ENCODE data around the gene GHR. TPM values are rescaled to one million over a fixed set of nuclear protein-coding genes. Genes with fewer than 3 reads are reported as not detected.

GHR gene
- total RNA-seq, 1 experiment from 2014 or later: 34.0 TPM

DNA sequence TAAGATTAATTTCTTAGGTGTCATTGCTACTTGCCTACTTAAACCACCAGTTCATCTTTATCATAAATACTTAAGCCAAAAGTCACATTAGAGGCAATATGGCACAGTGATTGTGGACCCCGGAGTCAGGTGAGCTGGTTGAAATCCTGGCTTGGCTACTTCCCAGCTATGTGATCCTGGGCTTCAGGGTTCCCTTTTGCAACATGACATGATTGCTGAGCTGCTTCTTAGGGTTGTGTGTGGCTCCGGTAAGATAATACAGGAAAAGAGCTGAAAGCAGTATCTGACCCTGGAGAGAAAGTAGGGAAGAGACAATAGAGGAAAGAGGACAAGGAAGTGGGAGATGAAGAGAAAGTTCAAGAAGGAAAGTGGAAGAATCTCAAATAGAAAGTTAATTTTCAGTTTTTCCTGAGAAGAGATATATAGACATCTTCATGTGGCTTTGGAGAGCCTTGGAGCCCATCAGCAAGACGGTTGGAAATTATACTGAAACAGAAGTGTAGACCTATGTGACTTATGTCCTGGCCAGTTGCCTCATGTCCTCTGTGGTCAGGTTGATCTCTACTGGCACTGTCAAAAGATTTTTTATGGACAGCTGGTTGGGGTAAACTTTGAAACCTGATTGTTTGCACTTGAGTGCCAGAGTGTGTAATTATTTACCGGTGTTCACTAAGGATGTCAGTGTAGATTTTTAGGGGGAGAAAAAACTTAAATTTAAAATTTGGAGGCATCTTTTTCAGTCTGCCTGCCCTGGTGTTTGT, 93.2 kb downstream of the GHR start:
- no peaks in the 10 kb centered on the region for H3K27me3 ChIP-seq
- H3K27ac ChIP-seq: peak overlapping the region; percentile 54
- peak; percentile 50 to 80 for DNase-seq
- no peak overlapping the region for H3K4me3 ChIP-seq
- H3K4me1 ChIP-seq: peaks cover 70% of the 10 kb centered on the region
- no peaks in the 10 kb centered on the region for H3K36me3 ChIP-seq
- no peaks in the 10 kb centered on the region for H3K9me3 ChIP-seq (replicated peaks)

DNA sequence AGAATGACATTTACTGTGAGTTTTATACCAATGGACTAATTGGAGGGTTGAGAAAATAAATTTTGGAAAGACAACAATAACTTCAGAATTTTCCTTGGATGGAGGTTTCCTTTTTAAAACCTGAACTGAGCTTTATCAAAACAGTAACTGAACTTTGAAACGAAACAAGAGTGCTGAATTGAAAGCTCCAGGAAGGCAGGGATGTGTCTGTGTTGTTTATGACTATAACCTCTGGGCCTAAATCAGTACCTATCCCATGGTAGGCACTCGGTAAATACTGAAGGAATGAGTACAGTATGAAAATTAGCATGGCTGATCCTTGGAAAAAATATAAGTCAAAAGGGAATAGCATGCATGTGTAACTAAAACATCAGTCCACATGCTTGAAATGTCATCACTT, 93.9 kb downstream of the GHR start:
- DNase-seq: peak in 1 of 2 experiments; percentile 23
- Histone ChIP-seq H3K4me3 (no peak overlapping the region), H3K27ac (peak overlapping the region; percentile 54), H3K9me3 (replicated peaks) (no peaks in the 10 kb centered on the region), H3K36me3 (no peaks in the 10 kb centered on the region), H3K4me1 (peaks cover 71% of the 10 kb centered on the region), H3K27me3 (no peaks in the 10 kb centered on the region)

DNA sequence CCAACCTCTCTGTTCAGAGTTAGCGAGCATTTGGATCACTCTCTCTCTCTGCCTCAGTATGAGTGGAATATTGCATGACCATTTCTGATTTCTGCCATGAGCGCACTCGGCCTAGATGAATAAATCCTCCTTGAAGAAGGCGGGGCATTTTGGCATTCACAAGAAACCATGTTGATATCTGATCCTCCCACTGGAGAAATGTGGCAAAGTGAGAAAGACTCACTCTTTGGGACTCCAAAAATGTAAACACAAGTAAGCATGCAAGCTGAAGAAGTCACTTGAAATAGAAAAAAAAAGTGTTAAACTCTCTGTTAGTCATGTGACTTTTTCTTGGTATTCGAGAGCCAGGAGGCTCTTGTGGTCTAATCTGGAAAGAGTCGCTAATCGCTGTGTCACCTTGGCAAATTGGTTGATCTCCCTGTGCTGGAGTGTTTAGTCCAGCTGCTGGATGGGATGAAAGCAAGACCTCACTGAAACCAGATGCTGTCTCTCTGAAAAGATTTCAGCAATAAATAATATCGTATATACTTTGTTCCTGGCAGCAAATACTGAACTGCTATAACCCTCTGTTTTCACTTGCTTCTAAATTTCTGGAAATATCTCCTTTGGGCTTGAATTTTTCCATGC, 95.5 kb downstream of the GHR start:
- Histone ChIP-seq H3K27me3 (no peaks in the 10 kb centered on the region), H3K9me3 (replicated peaks) (no peaks in the 10 kb centered on the region), H3K4me1 (peaks cover 71% of the 10 kb centered on the region), H3K4me3 (peak overlapping the region; percentile 6; the same call in 1 of the 2 replicates), H3K27ac (peak overlapping the region; percentile 75), H3K36me3 (no peaks in the 10 kb centered on the region)
- DNase-seq: peak; percentile 83 to 93

DNA sequence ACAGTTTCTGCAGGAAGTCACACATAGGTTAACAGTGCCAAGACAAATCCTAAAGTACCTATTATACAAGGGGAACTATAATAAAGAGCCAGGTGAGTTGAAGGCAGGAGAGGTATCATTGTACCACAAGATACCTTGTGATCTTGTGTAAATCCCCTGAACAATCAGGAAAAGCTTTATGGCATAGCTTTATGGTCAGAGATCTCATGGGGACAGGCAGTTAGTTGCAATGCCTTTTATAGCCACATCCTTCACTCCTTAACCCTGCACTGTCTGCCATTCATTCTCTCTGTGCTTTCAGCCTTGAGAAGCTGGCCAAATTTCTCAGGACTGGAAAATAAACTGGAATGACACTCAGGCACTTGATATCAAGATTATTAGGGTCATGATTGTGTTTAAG, 97.0 kb downstream of the GHR start:
- peaks cover 58% of the 10 kb centered on the region for H3K4me1 ChIP-seq
- H3K27ac ChIP-seq: no peak overlapping the region; the same call in 1 of the 2 replicates
- H3K36me3 ChIP-seq: no peaks in the 10 kb centered on the region
- no peak overlapping the region for H3K4me3 ChIP-seq
- H3K27me3 ChIP-seq: no peaks in the 10 kb centered on the region
- peak in 1 of 2 experiments; percentile 29 for DNase-seq
- no peaks in the 10 kb centered on the region for H3K9me3 ChIP-seq (replicated peaks)

DNA sequence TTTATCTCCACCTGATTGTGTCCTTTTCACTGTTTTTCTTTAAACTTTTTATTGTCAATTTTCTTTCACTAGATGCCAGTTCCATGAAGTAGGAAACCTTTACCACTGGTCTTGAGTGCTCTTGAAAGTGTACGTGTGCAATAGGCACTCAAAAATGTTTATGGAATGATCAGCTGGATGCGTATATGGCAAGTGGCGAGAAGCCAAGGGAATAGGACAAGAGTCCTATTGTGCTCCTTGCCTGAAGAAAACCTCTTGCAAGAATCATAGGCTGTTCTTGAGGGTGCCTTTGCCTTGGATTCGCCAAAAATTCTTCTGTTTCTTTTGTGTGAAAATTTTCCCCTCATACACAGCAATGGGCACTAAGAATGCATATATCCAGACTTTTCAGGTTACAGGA, 97.7 kb downstream of the GHR start:
- H3K9me3 ChIP-seq (replicated peaks): no peaks in the 10 kb centered on the region
- DNase-seq: peak; percentile 47 to 81
- H3K27ac ChIP-seq: no peak overlapping the region; the same call in 1 of the 2 replicates
- no peaks in the 10 kb centered on the region for H3K27me3 ChIP-seq
- H3K4me1 ChIP-seq: peaks cover 50% of the 10 kb centered on the region
- H3K4me3 ChIP-seq: no peak overlapping the region
- H3K36me3 ChIP-seq: no peaks in the 10 kb centered on the region; the same call in 1 of the 2 replicates

DNA sequence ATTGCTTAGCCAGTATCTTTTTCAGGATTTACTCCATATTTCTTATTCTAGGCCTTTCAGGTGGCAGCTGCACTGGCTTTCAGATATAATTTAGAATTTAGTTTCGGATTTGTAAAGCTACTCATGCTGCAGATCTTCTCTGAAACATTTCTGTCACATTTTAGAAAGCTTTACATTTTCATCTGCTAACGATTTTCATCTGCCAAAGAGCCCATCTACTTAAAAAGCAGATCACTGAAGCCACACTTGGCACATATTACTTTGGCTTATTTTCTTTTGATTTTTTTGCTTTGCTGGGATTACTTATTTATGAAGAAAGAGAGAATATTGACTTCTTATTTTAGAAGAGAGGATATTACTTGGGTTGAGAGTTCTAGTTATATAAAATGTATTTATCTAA, 98.2 kb downstream of the GHR start:
- H3K4me3 ChIP-seq: no peak overlapping the region
- H3K27ac ChIP-seq: no peak overlapping the region; the same call in 1 of the 2 replicates
- no peak for DNase-seq
- no peaks in the 10 kb centered on the region for H3K27me3 ChIP-seq
- H3K4me1 ChIP-seq: peaks cover 46% of the 10 kb centered on the region
- H3K9me3 ChIP-seq (replicated peaks): no peaks in the 10 kb centered on the region
- no peaks in the 10 kb centered on the region; the same call in 1 of the 2 replicates for H3K36me3 ChIP-seq

DNA sequence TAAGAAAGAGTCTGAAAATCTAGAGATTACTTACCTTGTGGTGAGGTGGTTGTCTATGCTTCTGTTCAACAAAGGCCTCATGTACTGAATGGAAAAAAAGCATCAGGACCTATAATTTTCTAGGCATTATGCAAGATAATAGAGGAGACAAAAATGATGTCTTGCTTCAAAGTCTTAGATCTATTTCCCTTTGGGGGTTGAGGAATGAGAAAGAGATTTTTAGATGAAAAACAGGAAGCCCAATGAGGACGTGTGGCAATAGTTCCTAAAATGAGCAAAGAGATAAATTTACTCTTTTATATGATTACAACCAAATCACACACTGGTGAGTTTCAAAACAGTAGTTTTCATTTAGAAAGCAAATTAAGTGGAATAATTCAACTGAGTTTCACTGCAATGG, 99.5 kb downstream of the GHR start:
- Histone ChIP-seq H3K9me3 (replicated peaks) (peaks cover under 1% of the 10 kb centered on the region; the same call in 1 of the 2 replicates), H3K4me1 (peaks cover 32% of the 10 kb centered on the region), H3K4me3 (no peak overlapping the region), H3K36me3 (no peaks in the 10 kb centered on the region; the same call in 1 of the 2 replicates), H3K27me3 (no peaks in the 10 kb centered on the region), H3K27ac (no peak overlapping the region)
- no peak for DNase-seq

DNA sequence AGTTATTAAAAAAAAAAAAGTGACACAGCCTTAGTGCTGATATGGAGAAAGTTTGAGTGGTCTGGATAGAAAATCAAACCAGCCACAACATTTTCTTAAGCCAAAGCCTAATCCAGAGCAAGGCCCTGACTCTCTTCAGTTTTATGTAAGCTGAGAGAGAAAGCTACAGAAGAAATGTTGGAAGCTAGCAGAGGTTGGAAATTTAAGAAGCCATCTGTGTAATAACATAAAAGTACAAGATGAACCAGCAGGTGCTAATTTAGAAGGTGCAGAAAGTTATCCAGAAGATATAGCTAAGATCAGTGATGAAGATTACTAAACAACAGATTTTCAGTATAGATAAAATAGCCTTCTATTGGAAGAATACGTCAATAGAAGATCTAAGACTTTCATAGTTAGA, 102.9 kb downstream of the GHR start:
- H3K36me3 ChIP-seq: peaks cover 2% of the 10 kb centered on the region; the same call in 1 of the 2 replicates
- no peak overlapping the region for H3K27ac ChIP-seq
- no peak for DNase-seq
- peaks cover 4% of the 10 kb centered on the region for H3K4me1 ChIP-seq
- peaks cover 5% of the 10 kb centered on the region; the same call in 1 of the 2 replicates for H3K9me3 ChIP-seq (replicated peaks)
- no peak overlapping the region for H3K4me3 ChIP-seq
- H3K27me3 ChIP-seq: no peaks in the 10 kb centered on the region

DNA sequence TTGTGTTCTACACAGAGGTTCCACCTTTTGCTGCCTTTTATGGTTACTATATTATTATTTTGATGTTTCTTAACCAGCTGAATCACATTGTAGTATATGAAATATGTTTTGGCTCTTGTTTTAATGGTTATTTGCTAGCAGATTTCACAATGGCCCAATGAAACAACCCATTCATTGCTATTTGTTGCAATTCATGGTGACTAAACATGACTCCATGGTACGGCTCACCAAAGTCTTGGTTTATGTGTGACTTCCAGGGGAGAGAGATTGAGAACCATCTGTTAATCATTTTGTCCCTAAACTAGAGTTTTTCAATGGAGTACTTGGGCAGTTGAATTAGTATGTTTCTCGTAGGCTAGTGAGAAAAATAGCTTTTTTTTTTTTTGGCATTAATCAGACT, 108.4 kb downstream of the GHR start:
- H3K4me1 ChIP-seq: no peaks in the 10 kb centered on the region
- no peak for DNase-seq
- no peak overlapping the region for H3K4me3 ChIP-seq
- peaks cover 5% of the 10 kb centered on the region; the same call in 1 of the 2 replicates for H3K9me3 ChIP-seq (replicated peaks)
- H3K36me3 ChIP-seq: 0 out of 2 replicates have a peak, but pooled peaks cover 2% of the 10 kb centered on the region
- H3K27me3 ChIP-seq: no peaks in the 10 kb centered on the region
- no peak overlapping the region for H3K27ac ChIP-seq

DNA sequence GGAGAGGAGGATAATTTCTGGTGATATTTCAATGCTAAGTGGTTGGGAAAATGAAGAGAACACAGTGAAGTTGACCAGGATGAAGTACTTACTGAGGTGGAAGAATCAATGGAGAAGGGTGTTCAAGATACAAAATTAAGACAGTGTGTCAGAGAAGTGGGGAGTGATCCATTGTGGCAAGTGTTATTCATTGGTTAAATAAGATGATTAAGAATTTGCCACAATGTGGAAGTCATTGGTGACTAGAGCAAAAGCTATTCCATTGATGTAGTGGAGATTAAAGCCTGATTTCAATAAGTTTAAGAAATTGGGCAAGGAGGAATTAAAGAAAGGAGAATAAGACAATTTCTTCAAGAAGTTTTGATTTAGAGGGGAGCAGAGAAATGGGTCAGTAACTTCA, 118.9 kb downstream of the GHR start:
- DNase-seq: no peak
- Histone ChIP-seq H3K27ac (no peak overlapping the region), H3K27me3 (no peaks in the 10 kb centered on the region), H3K9me3 (replicated peaks) (peaks cover 11% of the 10 kb centered on the region; the same call in 1 of the 2 replicates), H3K4me1 (no peaks in the 10 kb centered on the region), H3K36me3 (no peaks in the 10 kb centered on the region), H3K4me3 (no peak overlapping the region)

DNA sequence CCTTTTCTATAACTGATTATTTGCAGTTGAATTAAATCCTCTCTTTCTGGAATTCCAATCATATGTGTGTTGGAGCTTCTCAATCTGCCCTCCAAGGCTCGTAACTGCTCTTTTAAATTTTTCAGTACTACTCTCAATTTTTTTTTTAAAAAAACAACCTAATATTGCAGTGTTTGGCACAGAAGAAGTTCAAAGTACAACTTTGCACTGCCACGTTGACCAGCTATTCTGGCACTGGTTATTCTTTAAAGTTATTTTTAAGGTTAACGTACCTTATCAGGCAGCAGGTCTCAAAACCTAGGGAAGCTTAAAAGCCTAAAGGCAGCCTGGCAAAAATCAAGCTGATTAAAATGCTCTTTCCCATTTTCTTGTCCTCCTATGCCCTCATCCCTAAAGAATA, 120.5 kb downstream of the GHR start:
- Histone ChIP-seq H3K27ac (no peak overlapping the region), H3K4me3 (no peak overlapping the region), H3K9me3 (replicated peaks) (no peaks in the 10 kb centered on the region; the same call in 1 of the 2 replicates), H3K36me3 (no peaks in the 10 kb centered on the region), H3K27me3 (no peaks in the 10 kb centered on the region), H3K4me1 (no peaks in the 10 kb centered on the region)
- DNase-seq: no peak

DNA sequence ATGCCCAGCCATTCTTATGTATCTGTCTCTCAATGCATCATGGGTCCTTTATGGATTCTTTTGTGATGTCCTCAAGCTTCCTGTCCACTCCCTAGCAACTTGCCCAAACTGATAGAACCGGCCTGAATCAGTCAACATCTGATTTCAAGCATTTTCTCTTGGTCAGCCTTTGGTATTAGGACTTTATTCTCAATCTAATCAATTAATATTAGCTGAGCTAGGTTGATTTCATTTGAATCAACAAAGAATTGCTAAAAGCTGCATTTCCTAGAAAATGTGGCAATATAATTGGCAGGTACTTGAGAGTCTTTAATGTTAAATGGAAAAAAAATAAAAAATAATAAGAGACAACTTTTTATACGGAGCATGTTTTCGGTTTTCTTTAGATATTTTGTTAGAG, 121.8 kb downstream of the GHR start:
- no peak for DNase-seq
- Histone ChIP-seq H3K27ac (no peak overlapping the region), H3K4me3 (no peak overlapping the region), H3K36me3 (no peaks in the 10 kb centered on the region), H3K9me3 (replicated peaks) (no peaks in the 10 kb centered on the region), H3K4me1 (no peaks in the 10 kb centered on the region), H3K27me3 (no peaks in the 10 kb centered on the region)

DNA sequence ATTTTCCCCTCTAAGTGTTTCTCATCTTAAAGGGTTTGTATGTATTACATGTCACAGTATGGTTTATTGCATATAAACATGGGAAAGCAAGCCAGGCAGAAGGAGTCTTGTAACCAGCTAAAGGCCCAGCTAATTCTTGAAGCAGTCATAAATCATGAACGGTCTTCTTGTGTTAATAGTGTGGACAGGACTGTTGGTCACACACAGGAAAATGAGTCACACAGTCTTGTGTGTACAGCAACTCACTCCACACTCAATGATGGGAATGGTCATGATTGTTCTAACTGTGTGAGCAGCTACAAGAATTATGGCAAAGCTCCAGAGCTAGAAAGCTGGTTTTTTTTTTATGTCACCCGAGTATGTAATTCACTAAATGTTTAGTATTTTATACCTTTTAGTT, 123.9 kb downstream of the GHR start:
- H3K27ac ChIP-seq: no peak overlapping the region
- no peaks in the 10 kb centered on the region for H3K27me3 ChIP-seq
- H3K9me3 ChIP-seq (replicated peaks): no peaks in the 10 kb centered on the region
- H3K4me3 ChIP-seq: no peak overlapping the region
- H3K36me3 ChIP-seq: no peaks in the 10 kb centered on the region
- H3K4me1 ChIP-seq: no peaks in the 10 kb centered on the region
- no peak for DNase-seq

DNA sequence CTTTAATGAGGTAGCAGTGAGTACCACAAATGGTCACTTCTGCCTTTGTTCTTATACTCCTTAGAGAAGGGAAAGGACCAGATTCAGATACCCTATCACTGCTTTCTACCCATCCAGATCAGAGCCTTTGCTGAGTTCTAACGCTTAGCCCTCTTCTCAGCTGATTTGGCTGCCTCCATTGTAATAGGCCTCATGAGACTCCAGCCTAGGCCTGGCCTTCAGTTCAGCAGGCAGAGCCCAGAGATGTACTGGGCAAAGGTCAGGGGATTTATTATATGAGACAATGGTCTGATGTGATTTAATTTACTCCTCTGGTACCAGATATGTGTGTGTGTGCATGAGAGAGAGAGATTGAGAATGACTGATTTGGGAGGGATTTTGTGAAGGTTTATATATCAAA, 124.7 kb downstream of the GHR start:
- Histone ChIP-seq H3K4me1 (no peaks in the 10 kb centered on the region), H3K27ac (no peak overlapping the region), H3K4me3 (no peak overlapping the region), H3K27me3 (no peaks in the 10 kb centered on the region), H3K36me3 (no peaks in the 10 kb centered on the region), H3K9me3 (replicated peaks) (no peaks in the 10 kb centered on the region)
- DNase-seq: no peak

DNA sequence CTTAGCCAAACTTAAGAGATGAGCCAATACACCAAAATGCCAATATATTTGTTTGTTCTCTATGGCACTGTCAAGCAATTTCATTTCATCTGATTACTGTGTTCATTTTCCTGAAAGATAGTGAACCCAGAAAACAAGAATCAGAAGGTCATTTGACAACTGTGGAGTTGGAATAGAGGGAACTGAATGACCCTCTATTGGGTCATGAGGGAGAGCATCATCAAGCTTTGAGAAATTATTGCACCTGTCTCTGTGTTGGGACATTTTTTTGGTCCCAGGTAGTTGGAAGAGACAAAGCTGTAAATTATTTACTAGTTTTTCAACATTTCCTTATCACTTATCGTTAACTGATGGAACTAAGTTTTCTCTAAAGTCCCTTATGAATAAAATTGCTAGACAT, 129.4 kb downstream of the GHR start:
- Histone ChIP-seq H3K4me1 (no peaks in the 10 kb centered on the region), H3K9me3 (replicated peaks) (no peaks in the 10 kb centered on the region), H3K27me3 (no peaks in the 10 kb centered on the region), H3K36me3 (no peaks in the 10 kb centered on the region), H3K27ac (no peak overlapping the region), H3K4me3 (no peak overlapping the region)
- no peak for DNase-seq

Data from SJCRH30 (cell line).